ENCODE results near the gene POLE.
"Not testable (repeated sequence)": the region's sequence is repeated elsewhere in the genome, so short reads cannot be mapped to it uniquely, and the experiment has no call there.

The POLE gene

GRCh38 chr12:132601171-132601883, 85.8 kb downstream of the POLE start:
- H3K4me1 ChIP-seq (ENCODE audit: control insufficient read depth in 1 of 2, insufficient read depth in 2 of 2, low read length in 2 of 2): peaks cover 5 to 11% of the 10 kb centered on the region in 2 donors
- H3K4me3 ChIP-seq (ENCODE audit: low read depth in 1 of 2, low read length in 2 of 2): peak overlapping the region in 1 of 2 donors; percentile 61
- H3K27ac ChIP-seq (ENCODE audit: low read depth, low read length): no peak overlapping the region
- H3K36me3 ChIP-seq (ENCODE audit: control insufficient read depth in 1 of 2, insufficient read depth in 2 of 2, low read length in 2 of 2): no peaks in the 10 kb centered on the region
- no peaks in the 10 kb centered on the region for H3K9me3 ChIP-seq (ENCODE audit: control insufficient read depth in 1 of 2, low read length in 2 of 2)
- H3K27me3 ChIP-seq (ENCODE audit: control insufficient read depth in 1 of 2, insufficient read depth in 2 of 2, low read length in 2 of 2): peaks cover 37 to 46% of the 10 kb centered on the region in 2 donors
- peak overlapping the region in 1 of 2 donors; percentile 34 for H3K9ac ChIP-seq (ENCODE audit: low read depth in 1 of 2, low read length in 2 of 2)

GRCh38 chr12:132600048-132601032, 86.8 kb downstream of the POLE start:
- H3K9ac ChIP-seq (ENCODE audit: low read depth in 1 of 2, low read length in 2 of 2): peak overlapping the region; percentile 26 to 34
- peaks cover 37 to 45% of the 10 kb centered on the region in 2 donors for H3K27me3 ChIP-seq (ENCODE audit: control insufficient read depth in 1 of 2, insufficient read depth in 2 of 2, low read length in 2 of 2)
- peak overlapping the region; percentile 48 to 61 for H3K4me3 ChIP-seq (ENCODE audit: low read depth in 1 of 2, low read length in 2 of 2)
- H3K36me3 ChIP-seq (ENCODE audit: control insufficient read depth in 1 of 2, insufficient read depth in 2 of 2, low read length in 2 of 2): no peaks in the 10 kb centered on the region
- H3K27ac ChIP-seq (ENCODE audit: low read depth, low read length): no peak overlapping the region
- H3K4me1 ChIP-seq (ENCODE audit: control insufficient read depth in 1 of 2, insufficient read depth in 2 of 2, low read length in 2 of 2): peaks cover 5 to 11% of the 10 kb centered on the region in 2 donors
- H3K9me3 ChIP-seq (ENCODE audit: control insufficient read depth in 1 of 2, low read length in 2 of 2): no peaks in the 10 kb centered on the region

DNA sequence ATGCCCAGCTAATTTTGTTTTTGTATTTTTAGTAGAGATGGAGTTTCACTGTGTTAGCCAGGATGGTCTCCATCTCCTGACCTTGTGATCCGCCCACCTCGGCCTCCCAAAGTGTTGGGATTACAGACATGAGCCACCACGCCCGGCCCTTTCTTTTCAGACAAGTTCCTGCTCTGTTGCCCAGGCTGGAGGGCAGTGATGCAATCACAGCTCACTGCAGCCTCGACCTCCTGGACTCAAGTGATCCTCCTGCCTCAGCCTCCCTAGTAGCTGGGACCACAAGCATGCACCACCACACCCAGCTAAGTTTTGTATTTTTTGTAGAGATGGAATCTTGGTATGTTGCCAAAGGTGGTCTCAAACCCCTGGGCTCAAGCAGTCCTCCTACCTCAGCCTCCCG, 87.6 kb downstream of the POLE start:
- not testable (repeated sequence) for H3K36me3 ChIP-seq (ENCODE audit: control insufficient read depth in 1 of 2, insufficient read depth in 2 of 2, low read length in 2 of 2); H3K27ac ChIP-seq (ENCODE audit: low read depth, low read length); H3K4me3 ChIP-seq (ENCODE audit: low read depth in 1 of 2, low read length in 2 of 2); H3K9me3 ChIP-seq (ENCODE audit: control insufficient read depth in 1 of 2, low read length in 2 of 2); H3K9ac ChIP-seq (ENCODE audit: low read depth in 1 of 2, low read length in 2 of 2)
- Histone ChIP-seq H3K4me1 (ENCODE audit: control insufficient read depth in 1 of 2, insufficient read depth in 2 of 2, low read length in 2 of 2) (peaks cover 5 to 11% of the 10 kb centered on the region in 2 donors), H3K27me3 (ENCODE audit: control insufficient read depth in 1 of 2, insufficient read depth in 2 of 2, low read length in 2 of 2) (peaks cover 31 to 36% of the 10 kb centered on the region in 2 donors)

DNA sequence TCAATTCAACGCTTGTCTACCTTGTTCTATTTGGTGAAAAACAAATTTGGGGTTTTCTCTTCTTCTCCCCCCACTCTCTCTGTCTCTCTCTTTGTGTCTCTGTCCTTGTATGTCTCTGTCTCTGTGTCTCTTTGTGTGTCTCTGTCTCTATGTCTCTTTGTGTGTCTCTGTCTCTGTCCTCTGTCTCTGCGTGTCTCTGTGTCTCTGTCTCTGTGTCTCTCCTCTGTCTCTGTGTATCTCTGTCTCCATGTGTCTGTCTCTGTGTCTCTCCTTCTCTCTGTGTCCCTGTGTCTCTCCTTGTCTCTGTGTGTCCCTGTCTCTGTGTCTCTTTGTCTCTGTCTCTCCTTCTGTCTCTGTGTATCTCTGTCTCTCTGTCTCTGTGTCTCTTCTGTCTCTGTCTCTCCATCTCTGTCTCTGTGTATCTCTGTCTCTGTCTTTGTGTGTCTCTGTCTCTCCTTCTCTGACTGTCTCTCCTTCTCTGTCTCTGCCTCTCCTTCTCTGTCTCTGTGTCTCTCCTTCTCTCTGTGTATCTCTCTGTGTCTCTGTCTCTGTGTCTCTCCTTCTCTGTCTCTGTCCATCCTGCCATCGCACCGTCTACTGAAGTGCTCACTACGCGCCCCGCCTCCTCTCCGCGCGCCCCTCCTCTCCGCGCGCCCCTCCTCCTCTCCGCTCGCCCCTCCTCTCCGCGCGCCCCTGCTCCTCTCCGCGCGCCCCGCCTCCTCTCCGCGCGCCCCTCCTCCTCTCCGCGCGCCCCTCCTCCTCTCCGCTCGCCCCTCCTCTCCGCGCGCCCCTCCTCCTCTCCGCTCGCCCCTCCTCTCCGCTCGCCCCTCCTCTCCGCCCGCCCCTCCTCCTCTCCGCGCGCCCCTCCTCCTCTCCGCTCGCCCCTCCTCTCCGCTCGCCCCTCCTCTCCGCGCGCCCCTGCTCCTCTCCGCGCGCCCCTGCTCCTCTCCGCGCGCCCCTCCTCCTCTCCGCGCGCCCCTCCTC, 89.5 kb downstream of the POLE start:
- Histone ChIP-seq H3K4me1 (ENCODE audit: control insufficient read depth in 1 of 2, insufficient read depth in 2 of 2, low read length in 2 of 2) (peaks cover 10 to 20% of the 10 kb centered on the region in 2 donors), H3K27ac (ENCODE audit: low read depth, low read length) (no peak overlapping the region), H3K36me3 (ENCODE audit: control insufficient read depth in 1 of 2, insufficient read depth in 2 of 2, low read length in 2 of 2) (no peaks in the 10 kb centered on the region), H3K9me3 (ENCODE audit: control insufficient read depth in 1 of 2, low read length in 2 of 2) (no peaks in the 10 kb centered on the region), H3K4me3 (ENCODE audit: low read depth in 1 of 2, low read length in 2 of 2) (peak overlapping the region in 1 of 2 donors; percentile 63), H3K27me3 (ENCODE audit: control insufficient read depth in 1 of 2, insufficient read depth in 2 of 2, low read length in 2 of 2) (peaks cover 15 to 18% of the 10 kb centered on the region in 2 donors), H3K9ac (ENCODE audit: low read depth in 1 of 2, low read length in 2 of 2) (no peak overlapping the region)

DNA sequence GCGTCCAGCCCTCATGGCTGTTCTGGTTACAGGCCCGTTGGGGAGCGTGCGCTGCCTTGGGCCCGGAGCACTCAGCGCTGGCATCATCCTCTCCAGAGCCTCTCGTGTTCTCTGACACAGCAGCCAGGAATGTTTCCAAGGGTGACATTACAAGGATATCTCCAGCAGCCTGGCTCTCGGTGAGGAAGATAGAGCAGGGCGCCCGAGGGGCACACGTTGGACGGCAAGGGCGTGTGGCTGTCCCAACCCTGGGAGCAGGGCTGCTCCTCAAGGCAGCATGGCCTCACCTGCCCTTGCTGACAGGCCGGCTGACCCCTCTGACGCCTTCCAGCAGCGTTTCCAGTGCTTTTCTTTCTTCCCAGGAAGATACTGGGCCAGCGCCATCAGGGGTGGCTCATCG, 91.1 kb downstream of the POLE start:
- Histone ChIP-seq H3K36me3 (ENCODE audit: control insufficient read depth in 1 of 2, insufficient read depth in 2 of 2, low read length in 2 of 2) (no peaks in the 10 kb centered on the region), H3K9me3 (ENCODE audit: control insufficient read depth in 1 of 2, low read length in 2 of 2) (no peaks in the 10 kb centered on the region), H3K4me1 (ENCODE audit: control insufficient read depth in 1 of 2, insufficient read depth in 2 of 2, low read length in 2 of 2) (peaks cover 10 to 18% of the 10 kb centered on the region in 2 donors), H3K27me3 (ENCODE audit: control insufficient read depth in 1 of 2, insufficient read depth in 2 of 2, low read length in 2 of 2) (peaks cover 6 to 8% of the 10 kb centered on the region in 2 donors), H3K27ac (ENCODE audit: low read depth, low read length) (no peak overlapping the region), H3K4me3 (ENCODE audit: low read depth in 1 of 2, low read length in 2 of 2) (no peak overlapping the region), H3K9ac (ENCODE audit: low read depth in 1 of 2, low read length in 2 of 2) (no peak overlapping the region)

DNA sequence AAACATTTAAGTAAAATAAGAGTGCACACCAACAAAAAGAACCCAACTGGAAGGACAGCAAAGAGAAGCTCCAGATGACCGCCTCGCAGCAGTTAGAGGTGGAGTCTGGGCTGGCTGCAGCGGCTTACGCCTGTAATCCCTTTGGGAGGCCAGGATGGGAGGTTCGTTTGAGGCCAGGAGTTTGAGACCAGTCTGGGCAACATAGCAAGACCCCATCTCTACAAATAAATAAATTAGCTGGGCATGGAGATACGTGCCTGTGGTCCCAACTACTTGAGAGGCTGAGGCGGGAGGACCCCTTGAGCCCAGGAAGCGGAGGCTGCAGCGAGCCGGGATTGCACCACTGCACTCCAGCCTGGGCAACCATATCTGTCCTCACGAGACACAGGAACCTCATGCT, 92.0 kb downstream of the POLE start:
- Histone ChIP-seq H3K27me3 (ENCODE audit: control insufficient read depth in 1 of 2, insufficient read depth in 2 of 2, low read length in 2 of 2) (peaks cover 5 to 6% of the 10 kb centered on the region in 2 donors), H3K4me3 (ENCODE audit: low read depth in 1 of 2, low read length in 2 of 2) (no peak overlapping the region), H3K36me3 (ENCODE audit: control insufficient read depth in 1 of 2, insufficient read depth in 2 of 2, low read length in 2 of 2) (no peaks in the 10 kb centered on the region), H3K27ac (ENCODE audit: low read depth, low read length) (no peak overlapping the region), H3K9ac (ENCODE audit: low read depth in 1 of 2, low read length in 2 of 2) (no peak overlapping the region), H3K9me3 (ENCODE audit: control insufficient read depth in 1 of 2, low read length in 2 of 2) (no peaks in the 10 kb centered on the region), H3K4me1 (ENCODE audit: control insufficient read depth in 1 of 2, insufficient read depth in 2 of 2, low read length in 2 of 2) (peaks cover 8 to 11% of the 10 kb centered on the region in 2 donors)

- Histone ChIP-seq H3K27ac (ENCODE audit: low read depth, low read length) (no peak overlapping the region), H3K27me3 (ENCODE audit: control insufficient read depth in 1 of 2, insufficient read depth in 2 of 2, low read length in 2 of 2) (peaks cover 0 to 2% of the 10 kb centered on the region in 2 donors), H3K9ac (ENCODE audit: low read depth in 1 of 2, low read length in 2 of 2) (peak overlapping the region in 1 of 2 donors; percentile 43), H3K9me3 (ENCODE audit: control insufficient read depth in 1 of 2, low read length in 2 of 2) (peaks cover 0 to 3% of the 10 kb centered on the region in 2 donors), H3K4me1 (ENCODE audit: control insufficient read depth in 1 of 2, insufficient read depth in 2 of 2, low read length in 2 of 2) (peaks cover 5 to 10% of the 10 kb centered on the region in 2 donors), H3K4me3 (ENCODE audit: low read depth in 1 of 2, low read length in 2 of 2) (peak overlapping the region; percentile 51 to 58), H3K36me3 (ENCODE audit: control insufficient read depth in 1 of 2, insufficient read depth in 2 of 2, low read length in 2 of 2) (no peaks in the 10 kb centered on the region)
Measured at GRCh38 chr12:132593938-132594358, 93.2 kb downstream of the POLE start.

DNA sequence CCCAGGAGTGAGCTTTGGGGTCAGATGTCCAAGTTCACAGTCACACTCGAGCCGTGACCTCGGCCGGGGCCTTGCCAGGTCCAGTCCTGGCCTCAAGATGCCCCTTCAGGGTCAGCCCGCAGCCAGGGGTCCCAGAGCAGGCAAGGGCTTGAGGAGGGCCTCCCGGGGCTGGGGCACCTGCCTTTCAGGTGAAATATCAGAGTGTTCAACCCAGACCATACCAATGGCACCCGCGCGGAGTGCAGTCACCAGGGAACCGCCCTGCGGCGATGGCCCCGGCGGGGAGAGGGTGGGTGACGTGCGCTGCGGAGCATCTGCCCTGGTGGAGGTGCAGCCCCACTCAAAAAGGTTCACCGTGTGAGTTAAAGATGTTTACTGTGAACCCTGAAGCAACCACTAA, 93.6 kb downstream of the POLE start:
- H3K27me3 ChIP-seq (ENCODE audit: control insufficient read depth in 1 of 2, insufficient read depth in 2 of 2, low read length in 2 of 2): peaks cover 0 to 2% of the 10 kb centered on the region in 2 donors
- H3K4me1 ChIP-seq (ENCODE audit: control insufficient read depth in 1 of 2, insufficient read depth in 2 of 2, low read length in 2 of 2): peaks cover 5 to 13% of the 10 kb centered on the region in 2 donors
- no peaks in the 10 kb centered on the region for H3K36me3 ChIP-seq (ENCODE audit: control insufficient read depth in 1 of 2, insufficient read depth in 2 of 2, low read length in 2 of 2)
- peak overlapping the region in 1 of 2 donors; percentile 43 for H3K9ac ChIP-seq (ENCODE audit: low read depth in 1 of 2, low read length in 2 of 2)
- H3K9me3 ChIP-seq (ENCODE audit: control insufficient read depth in 1 of 2, low read length in 2 of 2): peaks cover 0 to 5% of the 10 kb centered on the region in 2 donors
- peak overlapping the region; percentile 51 to 58 for H3K4me3 ChIP-seq (ENCODE audit: low read depth in 1 of 2, low read length in 2 of 2)
- H3K27ac ChIP-seq (ENCODE audit: low read depth, low read length): no peak overlapping the region

- Histone ChIP-seq H3K27me3 (ENCODE audit: control insufficient read depth in 1 of 2, insufficient read depth in 2 of 2, low read length in 2 of 2) (peaks cover 0 to 2% of the 10 kb centered on the region in 2 donors), H3K4me1 (ENCODE audit: control insufficient read depth in 1 of 2, insufficient read depth in 2 of 2, low read length in 2 of 2) (peaks cover 5 to 13% of the 10 kb centered on the region in 2 donors), H3K9me3 (ENCODE audit: control insufficient read depth in 1 of 2, low read length in 2 of 2) (peaks cover 0 to 5% of the 10 kb centered on the region in 2 donors), H3K4me3 (ENCODE audit: low read depth in 1 of 2, low read length in 2 of 2) (no peak overlapping the region), H3K9ac (ENCODE audit: low read depth in 1 of 2, low read length in 2 of 2) (no peak overlapping the region), H3K36me3 (ENCODE audit: control insufficient read depth in 1 of 2, insufficient read depth in 2 of 2, low read length in 2 of 2) (no peaks in the 10 kb centered on the region), H3K27ac (ENCODE audit: low read depth, low read length) (no peak overlapping the region)
Measured at GRCh38 chr12:132593071-132593470, 94.1 kb downstream of the POLE start.

Data from duodenal mucosa (tissue), 2 donors.